ENCODE measurements around the gene PLA2G4D. TPM values are rescaled to one million over a fixed set of nuclear protein-coding genes. Genes with fewer than 3 reads are reported as not detected.

The PLA2G4D gene, protein sequence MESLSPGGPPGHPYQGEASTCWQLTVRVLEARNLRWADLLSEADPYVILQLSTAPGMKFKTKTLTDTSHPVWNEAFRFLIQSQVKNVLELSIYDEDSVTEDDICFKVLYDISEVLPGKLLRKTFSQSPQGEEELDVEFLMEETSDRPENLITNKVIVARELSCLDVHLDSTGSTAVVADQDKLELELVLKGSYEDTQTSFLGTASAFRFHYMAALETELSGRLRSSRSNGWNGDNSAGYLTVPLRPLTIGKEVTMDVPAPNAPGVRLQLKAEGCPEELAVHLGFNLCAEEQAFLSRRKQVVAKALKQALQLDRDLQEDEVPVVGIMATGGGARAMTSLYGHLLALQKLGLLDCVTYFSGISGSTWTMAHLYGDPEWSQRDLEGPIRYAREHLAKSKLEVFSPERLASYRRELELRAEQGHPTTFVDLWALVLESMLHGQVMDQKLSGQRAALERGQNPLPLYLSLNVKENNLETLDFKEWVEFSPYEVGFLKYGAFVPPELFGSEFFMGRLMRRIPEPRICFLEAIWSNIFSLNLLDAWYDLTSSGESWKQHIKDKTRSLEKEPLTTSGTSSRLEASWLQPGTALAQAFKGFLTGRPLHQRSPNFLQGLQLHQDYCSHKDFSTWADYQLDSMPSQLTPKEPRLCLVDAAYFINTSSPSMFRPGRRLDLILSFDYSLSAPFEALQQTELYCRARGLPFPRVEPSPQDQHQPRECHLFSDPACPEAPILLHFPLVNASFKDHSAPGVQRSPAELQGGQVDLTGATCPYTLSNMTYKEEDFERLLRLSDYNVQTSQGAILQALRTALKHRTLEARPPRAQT
- polyA plus RNA-seq (2011; rRNA removed) (not detected in 2 replicates), polyA minus RNA-seq (2011; rRNA and poly(A)+ RNA removed) (not detected in 2 replicates)

DNA sequence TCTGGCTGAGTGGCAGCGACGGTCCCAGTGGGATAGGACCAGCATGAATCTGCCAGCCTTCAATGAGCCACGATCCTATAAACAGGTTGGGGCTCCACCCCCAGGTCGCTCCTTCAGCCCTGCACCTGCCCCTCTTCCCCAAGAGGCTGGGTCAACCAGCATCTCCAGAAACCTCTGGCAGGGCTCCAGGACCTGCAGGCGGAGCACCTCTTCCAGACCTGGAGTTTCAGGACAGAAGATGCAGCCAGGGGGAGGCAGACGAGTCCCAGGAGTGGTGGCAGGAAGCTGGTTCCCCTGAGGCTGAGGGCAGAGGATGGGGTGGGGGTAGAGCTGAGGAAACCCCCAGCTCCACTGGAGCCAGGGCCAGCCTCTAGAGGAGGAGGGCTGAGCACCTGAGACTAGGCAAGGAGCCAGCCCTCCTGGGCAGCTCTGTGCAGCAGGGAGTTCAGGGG, at the start of gene PLA2G4D:
TSS of gene PLA2G4D (minus strand) at position 51 of the 452 bp plus-strand sequence. CDS start 103 bp downstream, outside the sequence.
- Histone ChIP-seq H3K27ac (ENCODE audit: low read depth, low read length) (no peak within 1 kb of the TSS), H3K9me3 (ENCODE audit: control insufficient read depth, insufficient read depth, low read length) (no peaks in the 10 kb centered on the region), H3K4me3 (ENCODE audit: low read depth, low read length) (no peak within 1 kb of the TSS), H3K27me3 (ENCODE audit: control insufficient read depth, insufficient read depth, low read length) (peaks cover 27% of the 10 kb centered on the region)
- no peak for DNase-seq (ENCODE audit: low read depth, low spot score)
- POLR2A ChIA-PET = no interaction called here
- TF ChIP-seq, protein P1, sequence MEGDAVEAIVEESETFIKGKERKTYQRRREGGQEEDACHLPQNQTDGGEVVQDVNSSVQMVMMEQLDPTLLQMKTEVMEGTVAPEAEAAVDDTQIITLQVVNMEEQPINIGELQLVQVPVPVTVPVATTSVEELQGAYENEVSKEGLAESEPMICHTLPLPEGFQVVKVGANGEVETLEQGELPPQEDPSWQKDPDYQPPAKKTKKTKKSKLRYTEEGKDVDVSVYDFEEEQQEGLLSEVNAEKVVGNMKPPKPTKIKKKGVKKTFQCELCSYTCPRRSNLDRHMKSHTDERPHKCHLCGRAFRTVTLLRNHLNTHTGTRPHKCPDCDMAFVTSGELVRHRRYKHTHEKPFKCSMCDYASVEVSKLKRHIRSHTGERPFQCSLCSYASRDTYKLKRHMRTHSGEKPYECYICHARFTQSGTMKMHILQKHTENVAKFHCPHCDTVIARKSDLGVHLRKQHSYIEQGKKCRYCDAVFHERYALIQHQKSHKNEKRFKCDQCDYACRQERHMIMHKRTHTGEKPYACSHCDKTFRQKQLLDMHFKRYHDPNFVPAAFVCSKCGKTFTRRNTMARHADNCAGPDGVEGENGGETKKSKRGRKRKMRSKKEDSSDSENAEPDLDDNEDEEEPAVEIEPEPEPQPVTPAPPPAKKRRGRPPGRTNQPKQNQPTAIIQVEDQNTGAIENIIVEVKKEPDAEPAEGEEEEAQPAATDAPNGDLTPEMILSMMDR (IDR thresholded peaks at IDR 0.05; ENCODE audit: low read depth, low read length) = no peak
- CTCF ChIA-PET = interaction anchor here (0.5 to 3.0 kb wide), 2 partner anchors 11 to 676 kb away, joined by 6 to 20 read pairs; no protein-coding TSS in a partner anchor

DNA sequence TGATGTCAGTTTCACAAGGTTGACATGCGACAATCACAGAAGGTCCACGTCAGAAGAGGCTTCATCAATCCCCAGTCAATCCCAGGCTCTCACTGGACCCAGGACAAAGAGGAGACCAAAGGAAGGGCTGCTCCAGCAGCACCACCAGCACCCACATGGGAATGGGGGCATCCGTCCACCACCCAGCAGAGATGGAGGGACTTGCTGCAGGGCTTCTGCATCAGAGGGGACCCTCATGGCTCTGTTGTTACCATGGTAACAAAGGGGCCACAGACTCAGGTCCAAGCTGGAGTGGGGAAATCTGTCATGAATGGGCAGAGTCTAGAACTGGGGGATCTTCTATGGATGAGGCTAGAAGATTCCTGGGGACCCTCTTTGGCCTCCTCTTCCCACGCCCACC, 49.0 kb upstream of the PLA2G4D start:
- Histone ChIP-seq H3K4me3 (ENCODE audit: low read depth, low read length) (no peak overlapping the region), H3K27ac (ENCODE audit: low read depth, low read length) (no peak overlapping the region), H3K9me3 (ENCODE audit: control insufficient read depth, insufficient read depth, low read length) (no peaks in the 10 kb centered on the region), H3K27me3 (ENCODE audit: control insufficient read depth, insufficient read depth, low read length) (peaks cover 58% of the 10 kb centered on the region)
- TF ChIP-seq, protein P1 (IDR thresholded peaks at IDR 0.05; ENCODE audit: low read depth, low read length) = no peak
- DNase-seq (ENCODE audit: low read depth, low spot score) = no peak
- ChIA-PET POLR2A (no interaction called here), CTCF (interaction anchor here (1.5 kb wide), 1 partner anchor 242 kb away, joined by 4 read pairs; no protein-coding TSS in a partner anchor)

DNA sequence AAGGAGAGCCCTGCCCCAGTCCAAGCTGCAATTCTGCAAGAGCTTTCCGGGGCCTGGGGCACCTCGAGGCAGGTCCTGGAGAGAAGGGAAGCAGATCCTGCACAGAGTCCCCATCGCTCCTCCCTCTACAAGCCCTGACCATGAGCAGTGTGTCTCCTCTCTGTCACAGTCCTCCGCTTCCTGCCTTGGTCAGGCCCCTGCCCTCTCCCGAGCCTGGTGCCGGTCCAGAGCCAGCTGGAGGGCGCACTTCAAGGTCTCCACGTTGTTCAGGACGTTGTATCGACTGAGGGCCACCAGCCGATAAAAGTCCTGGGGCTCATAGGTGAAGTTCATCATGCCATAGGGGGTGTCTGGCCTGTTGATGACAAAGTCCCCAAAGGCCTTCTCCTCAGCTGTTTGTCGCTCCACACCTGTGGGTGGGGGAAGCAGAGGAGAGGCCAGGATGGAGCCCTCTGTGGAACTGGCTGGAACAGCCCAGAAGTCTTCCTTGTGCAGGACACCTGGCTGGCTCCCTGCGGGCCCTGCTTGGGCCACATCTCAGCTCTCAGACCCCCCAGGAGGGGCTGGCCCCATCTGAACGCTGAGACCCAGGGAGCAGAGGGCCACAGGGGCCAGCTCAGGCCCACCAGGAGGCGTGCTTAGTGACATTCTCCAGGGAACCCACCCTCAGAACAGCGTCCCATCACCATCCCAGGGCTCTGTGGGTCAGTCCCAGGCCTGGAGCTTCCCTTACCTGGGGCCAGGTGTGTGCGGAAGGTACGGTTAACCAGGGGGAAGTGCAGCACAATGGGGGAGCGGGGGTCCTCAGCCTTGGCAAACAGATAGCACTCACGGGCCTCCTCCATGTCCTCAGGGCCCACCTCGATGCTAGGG, 47.7 kb upstream of the PLA2G4D start:
- TF ChIP-seq, protein P1 (IDR thresholded peaks at IDR 0.05; ENCODE audit: low read depth, low read length) = no peak
- POLR2A ChIA-PET = no interaction called here
- no peak for DNase-seq (ENCODE audit: low read depth, low spot score)
- no peaks in the 10 kb centered on the region for H3K9me3 ChIP-seq (ENCODE audit: control insufficient read depth, insufficient read depth, low read length)
- H3K4me3 ChIP-seq (ENCODE audit: low read depth, low read length) = no peak overlapping the region
- peaks cover 58% of the 10 kb centered on the region for H3K27me3 ChIP-seq (ENCODE audit: control insufficient read depth, insufficient read depth, low read length)
- CTCF ChIA-PET = interaction anchor here (1.5 kb wide), 1 partner anchor 243 kb away, joined by 4 read pairs; no protein-coding TSS in a partner anchor
- no peak overlapping the region for H3K27ac ChIP-seq (ENCODE audit: low read depth, low read length)

DNA sequence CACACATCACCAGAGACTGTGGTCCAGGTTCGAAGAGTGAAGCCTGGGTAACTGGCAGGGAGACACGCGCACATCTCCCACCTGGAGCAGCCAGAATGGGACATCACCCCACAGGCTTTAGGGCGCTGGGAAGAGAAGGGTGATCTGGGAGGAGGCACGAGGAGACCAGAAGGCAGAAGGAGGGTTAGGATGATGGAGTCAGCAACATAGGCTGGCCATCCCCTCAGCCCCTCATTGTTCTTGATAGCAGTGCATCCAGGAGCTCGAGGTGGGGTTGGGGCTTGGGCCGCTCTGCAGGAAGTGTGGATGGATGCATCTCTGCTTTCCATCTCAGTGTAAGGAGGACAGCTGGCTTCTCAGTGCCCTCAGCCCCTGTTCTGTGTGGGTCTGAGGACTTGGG, 46.9 kb upstream of the PLA2G4D start:
- CTCF ChIA-PET = no interaction called here
- H3K9me3 ChIP-seq (ENCODE audit: control insufficient read depth, insufficient read depth, low read length) = no peaks in the 10 kb centered on the region
- no peak overlapping the region for H3K4me3 ChIP-seq (ENCODE audit: low read depth, low read length)
- peaks cover 53% of the 10 kb centered on the region for H3K27me3 ChIP-seq (ENCODE audit: control insufficient read depth, insufficient read depth, low read length)
- POLR2A ChIA-PET = no interaction called here
- TF ChIP-seq, protein P1 (IDR thresholded peaks at IDR 0.05; ENCODE audit: low read depth, low read length) = no peak
- no peak overlapping the region for H3K27ac ChIP-seq (ENCODE audit: low read depth, low read length)
- DNase-seq (ENCODE audit: low read depth, low spot score) = no peak

Measured in AG04450 (cell line).